Activated CD8-positive, alpha-beta memory T cell treated with anti-CD3 and anti-CD28 coated beads, Interleukin-2, amount 10 ng/mL, durations not matched to agents 7 days and 5 days (primary cell): Measurements from ENCODE around the gene NPW. TPM values are rescaled to one million over a fixed set of nuclear protein-coding genes. Genes with fewer than 3 reads are reported as not detected.

ENCODE experiments used
- ATAC-seq: fragments of 150-1000 bp; cut with Tn5 transposase; one replicate; pipeline ENCODE4 v1.10.0; 2021; ENCODE audit warnings: moderate library complexity
- CTCF ChIA-PET: fragments of 350-600 bp; sonication (Branson Sonifier 250); formaldehyde crosslinking; loops from one replicate; lab custom pipeline; 2021; ENCODE audit warnings: antibody characterized with exemption; lab: Charles Lee
- DNase-seq: peaks from one replicate; pipeline ENCODE4 v3.0.0-alpha.2; 2020
- H3K27ac Mint-ChIP-seq: one replicate; pipeline ENCODE4 v1.8.0; 2021; ENCODE audit warnings: mild to moderate bottlenecking, mixed read lengths
- H3K27me3 Mint-ChIP-seq: one replicate; pipeline ENCODE4 v1.8.0; 2021; ENCODE audit warnings: mixed read lengths
- H3K36me3 Mint-ChIP-seq: one replicate; pipeline ENCODE4 v1.8.0; 2021; ENCODE audit warnings: mild to moderate bottlenecking, mixed read lengths
- H3K4me1 Mint-ChIP-seq: one replicate; pipeline ENCODE4 v1.8.0; 2021; ENCODE audit warnings: mixed read lengths
- H3K4me3 Mint-ChIP-seq: one replicate; pipeline ENCODE4 v1.8.0; 2021; ENCODE audit warnings: mild to moderate bottlenecking, moderate library complexity, mixed read lengths
- H3K9me3 Mint-ChIP-seq: one replicate; pipeline ENCODE4 v1.8.0; 2022; ENCODE audit warnings: low read depth, mixed read lengths
- total RNA-seq, 2 experiments: library from RNA; stranded (reverse); gene quantifications; one replicate each; pipeline ENCODE4 v1.2.3, GENCODE V29; 2021

NPW gene
- total RNA-seq, 2 experiments from 2014 or later: 1.1 to 6.3 TPM

GRCh38 chr16:2056077-2056476 is 36.5 kb downstream of the NPW start:
- Mint-ChIP-seq H3K27ac (no peak overlapping the region), H3K36me3 (peaks cover 2% of the 10 kb centered on the region), H3K27me3 (no peaks in the 10 kb centered on the region), H3K4me3 (no peak overlapping the region), H3K4me1 (no peaks in the 10 kb centered on the region), H3K9me3 (no peaks in the 10 kb centered on the region)
- DNase-seq: no peak
- CTCF ChIA-PET: interaction anchor here (1.1 to 1.4 kb wide), 3 partner anchors 34 to 93 kb away, joined by 3 to 4 read pairs (median 3); no protein-coding TSS in a partner anchor
- ATAC-seq: no peak

GRCh38 chr16:2056681-2057407 is 37.3 kb downstream of the NPW start:
- Mint-ChIP-seq H3K27me3 (no peaks in the 10 kb centered on the region), H3K9me3 (no peaks in the 10 kb centered on the region)
- CTCF ChIA-PET: interaction anchor here (0.8 to 1.4 kb wide), 3 partner anchors 9 to 92 kb away, joined by 3 to 4 read pairs (median 3); partner anchors contain the start of genes NTHL1 and TSC2

GRCh38 chr16:2057438-2057837 is 37.9 kb downstream of the NPW start:
- H3K27me3 Mint-ChIP-seq: no peaks in the 10 kb centered on the region
- CTCF ChIA-PET: interaction anchor here (0.8 to 1.4 kb wide), 2 partner anchors 10 to 35 kb away, joined by 3 to 4 read pairs; partner anchors contain the start of genes NTHL1 and TSC2
- ATAC-seq (no peak), DNase-seq (no peak)
- no peak overlapping the region for H3K27ac Mint-ChIP-seq
- no peak overlapping the region for H3K4me3 Mint-ChIP-seq
- H3K4me1 Mint-ChIP-seq: no peaks in the 10 kb centered on the region
- no peaks in the 10 kb centered on the region for H3K9me3 Mint-ChIP-seq
- peaks cover 1% of the 10 kb centered on the region for H3K36me3 Mint-ChIP-seq

More at GRCh38 chr16:2056681-2057407, 37.3 kb downstream of the NPW start:
- no peak for ATAC-seq
- H3K36me3 Mint-ChIP-seq: peaks cover 1% of the 10 kb centered on the region
- no peak for DNase-seq
- no peaks in the 10 kb centered on the region for H3K4me1 Mint-ChIP-seq
- no peak overlapping the region for H3K27ac Mint-ChIP-seq
- H3K4me3 Mint-ChIP-seq: no peak overlapping the region

DNA sequence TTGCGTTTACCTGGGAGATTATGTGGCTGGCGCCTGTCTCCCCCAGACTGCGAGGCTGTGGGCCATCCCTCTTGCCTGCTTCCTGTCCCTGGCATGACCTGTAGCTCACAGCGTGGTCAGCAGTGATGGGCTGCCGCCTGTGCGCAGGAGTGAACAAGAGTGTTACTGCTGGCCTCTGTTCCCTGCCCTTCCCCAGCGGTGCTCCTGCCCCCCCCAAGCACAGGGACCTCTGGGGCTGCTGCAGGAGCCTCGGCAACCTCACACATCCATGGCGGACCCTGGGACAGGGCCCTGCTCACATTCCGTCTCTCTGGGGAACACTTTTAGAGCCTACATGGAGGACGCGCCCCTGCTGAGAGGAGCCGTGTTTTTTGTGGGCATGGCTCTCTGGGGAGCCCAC is 38.8 kb downstream of the NPW start:
- CTCF ChIA-PET: no interaction called here
- Mint-ChIP-seq H3K36me3 (peaks cover 1% of the 10 kb centered on the region), H3K27me3 (no peaks in the 10 kb centered on the region), H3K27ac (no peak overlapping the region), H3K4me3 (no peak overlapping the region), H3K9me3 (no peaks in the 10 kb centered on the region), H3K4me1 (no peaks in the 10 kb centered on the region)
- no peak for DNase-seq
- no peak for ATAC-seq

GRCh38 chr16:2058872-2059271 is 39.3 kb downstream of the NPW start:
- ATAC-seq (no peak), DNase-seq (no peak)
- Mint-ChIP-seq H3K4me3 (no peak overlapping the region), H3K27me3 (no peaks in the 10 kb centered on the region), H3K27ac (no peak overlapping the region), H3K4me1 (no peaks in the 10 kb centered on the region), H3K36me3 (peaks cover 1% of the 10 kb centered on the region), H3K9me3 (no peaks in the 10 kb centered on the region)
- CTCF ChIA-PET: no interaction called here

- CTCF ChIA-PET: no interaction called here
- H3K27me3 Mint-ChIP-seq: no peaks in the 10 kb centered on the region
- ATAC-seq (no peak), DNase-seq (no peak)
- no peak overlapping the region for H3K27ac Mint-ChIP-seq
- peaks cover 4% of the 10 kb centered on the region for H3K36me3 Mint-ChIP-seq
- H3K9me3 Mint-ChIP-seq: no peaks in the 10 kb centered on the region
- no peak overlapping the region for H3K4me3 Mint-ChIP-seq
- H3K4me1 Mint-ChIP-seq: peaks cover under 1% of the 10 kb centered on the region
These were observed 40.8 kb downstream of the NPW start for GRCh38 chr16:2060346-2060745.

GRCh38 chr16:2061023-2061422 is 41.4 kb downstream of the NPW start:
- ATAC-seq: no peak
- Mint-ChIP-seq H3K4me1 (peaks cover 6% of the 10 kb centered on the region), H3K9me3 (no peaks in the 10 kb centered on the region)

GRCh38 chr16:2061526-2061925 is 41.9 kb downstream of the NPW start:
- H3K9me3 Mint-ChIP-seq: no peaks in the 10 kb centered on the region

More at GRCh38 chr16:2061023-2061422, 41.4 kb downstream of the NPW start:
- Mint-ChIP-seq H3K27ac (no peak overlapping the region), H3K36me3 (peaks cover 8% of the 10 kb centered on the region), H3K4me3 (no peak overlapping the region), H3K27me3 (no peaks in the 10 kb centered on the region)
- CTCF ChIA-PET: no interaction called here
- no peak for DNase-seq

DNA sequence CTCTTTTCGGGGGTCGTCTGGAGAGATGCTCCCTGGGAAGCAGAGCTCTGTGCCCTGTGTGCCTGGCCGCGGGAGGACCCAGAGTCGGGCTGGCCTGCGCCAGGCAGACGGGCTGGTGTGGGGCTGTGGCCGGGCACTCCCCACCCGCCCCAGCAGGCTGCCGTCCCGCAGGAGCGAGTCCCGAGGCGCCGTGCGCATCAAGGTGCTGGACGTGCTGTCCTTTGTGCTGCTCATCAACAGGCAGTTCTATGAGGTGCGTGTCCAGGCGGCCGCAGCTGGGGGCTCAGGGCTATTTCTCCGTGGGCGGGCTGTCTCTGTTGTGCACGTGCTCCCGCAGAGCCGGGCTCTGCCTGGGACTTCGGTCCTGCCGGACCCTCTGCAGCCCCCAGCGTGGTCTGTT is 43.2 kb downstream of the NPW start:
- no peaks in the 10 kb centered on the region for H3K27me3 Mint-ChIP-seq

More at GRCh38 chr16:2061526-2061925, 41.9 kb downstream of the NPW start:
- no peak for DNase-seq
- Mint-ChIP-seq H3K4me1 (peaks cover 6% of the 10 kb centered on the region), H3K27me3 (no peaks in the 10 kb centered on the region), H3K4me3 (no peak overlapping the region), H3K36me3 (peaks cover 11% of the 10 kb centered on the region), H3K27ac (no peak overlapping the region)
- CTCF ChIA-PET: interaction anchor here (1.0 kb wide), 1 partner anchor 13 kb away, joined by 3 read pairs; the partner anchor contains the start of genes NTHL1 and TSC2
- ATAC-seq: no peak

DNA sequence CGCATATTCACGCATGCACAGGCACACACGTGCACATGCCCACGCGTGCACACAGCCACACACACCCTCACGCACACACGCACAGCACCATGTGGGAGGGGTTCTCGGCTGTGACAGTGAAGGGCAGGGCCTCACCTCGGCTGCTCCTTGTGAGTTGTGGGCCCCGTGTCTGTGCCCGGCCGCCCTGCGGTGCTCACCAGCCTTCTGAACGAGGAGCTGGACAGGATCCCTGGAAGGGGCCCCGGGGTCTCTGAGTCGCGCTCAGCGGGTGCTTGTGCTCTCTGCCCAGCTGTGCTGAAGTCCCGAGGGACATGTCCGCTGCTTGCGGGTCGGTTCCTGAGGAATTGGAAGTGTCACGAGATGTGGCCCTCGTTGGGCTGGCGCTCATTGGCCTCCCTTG is 44.3 kb downstream of the NPW start:
- no peak overlapping the region for H3K4me3 Mint-ChIP-seq
- no peak overlapping the region for H3K27ac Mint-ChIP-seq
- H3K27me3 Mint-ChIP-seq: no peaks in the 10 kb centered on the region
- H3K9me3 Mint-ChIP-seq: no peaks in the 10 kb centered on the region
- peaks cover 6% of the 10 kb centered on the region for H3K4me1 Mint-ChIP-seq
- CTCF ChIA-PET: no interaction called here
- no peak for ATAC-seq
- H3K36me3 Mint-ChIP-seq: peaks cover 20% of the 10 kb centered on the region
- DNase-seq: no peak

More for the DNA sequence above, 43.2 kb downstream of the NPW start:
- DNase-seq: no peak
- H3K9me3 Mint-ChIP-seq: no peaks in the 10 kb centered on the region
- CTCF ChIA-PET: no interaction called here
- no peak overlapping the region for H3K27ac Mint-ChIP-seq
- H3K4me3 Mint-ChIP-seq: no peak overlapping the region
- peaks cover 6% of the 10 kb centered on the region for H3K4me1 Mint-ChIP-seq
- no peak for ATAC-seq
- H3K36me3 Mint-ChIP-seq: peaks cover 15% of the 10 kb centered on the region

DNA sequence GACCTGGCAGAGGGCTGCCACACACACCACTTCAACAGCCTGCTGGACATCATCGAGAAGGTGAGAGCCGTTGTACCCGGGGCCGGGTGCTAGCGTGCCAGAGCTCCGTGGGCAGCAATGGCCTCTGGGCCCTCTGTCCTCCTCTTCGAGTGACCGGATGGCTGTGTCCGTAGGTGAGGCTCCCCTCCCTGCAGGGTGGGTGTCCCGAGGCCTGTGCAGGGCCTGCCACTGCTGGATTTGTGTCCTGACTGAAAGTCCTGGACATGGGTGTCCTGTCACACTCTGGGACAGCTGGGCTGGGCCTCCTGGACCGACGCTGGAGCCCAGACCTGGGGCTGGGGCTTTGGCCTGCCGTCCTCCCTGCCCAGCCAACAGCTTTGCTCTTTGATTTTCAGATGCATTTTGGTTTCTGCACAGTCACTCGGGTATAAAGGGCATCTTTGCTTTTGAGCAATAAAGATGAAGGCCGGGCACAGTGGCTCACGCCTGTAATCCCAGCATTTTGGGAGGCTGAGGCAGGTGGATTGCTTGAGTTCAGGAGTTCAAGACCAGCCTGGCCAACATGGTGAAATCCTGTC is 44.9 kb downstream of the NPW start:
- peaks cover 6% of the 10 kb centered on the region for H3K4me1 Mint-ChIP-seq
- H3K9me3 Mint-ChIP-seq: no peaks in the 10 kb centered on the region
- H3K36me3 Mint-ChIP-seq: peaks cover 22% of the 10 kb centered on the region
- H3K27ac Mint-ChIP-seq: no peak overlapping the region
- ATAC-seq: no peak
- H3K4me3 Mint-ChIP-seq: no peak overlapping the region
- DNase-seq: no peak
- no peaks in the 10 kb centered on the region for H3K27me3 Mint-ChIP-seq
- CTCF ChIA-PET: interaction anchor here (0.8 kb wide), 1 partner anchor 17 kb away, joined by 3 read pairs; the partner anchor contains the start of genes NTHL1 and TSC2

DNA sequence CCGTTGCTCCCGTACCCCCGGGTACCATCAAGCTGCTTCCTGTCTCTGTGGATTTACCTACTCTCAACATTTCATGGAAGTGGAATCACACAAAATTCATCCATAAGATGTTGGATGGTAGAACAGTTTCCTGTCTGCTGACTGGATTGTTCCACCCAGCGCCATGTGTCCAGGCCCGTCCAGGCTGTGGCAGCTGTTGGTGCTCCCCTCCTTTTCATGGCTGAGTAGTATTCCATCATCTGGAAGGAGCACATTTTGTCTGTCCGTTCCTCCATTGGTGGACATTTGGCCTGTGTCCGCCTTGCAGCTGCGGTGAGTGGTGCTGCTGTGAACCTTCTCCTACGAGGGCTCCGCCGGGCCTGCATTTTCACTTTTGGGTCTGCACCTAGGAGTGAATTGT is 46.6 kb downstream of the NPW start:
- no peak for ATAC-seq
- no peak overlapping the region for H3K27ac Mint-ChIP-seq
- no peaks in the 10 kb centered on the region for H3K27me3 Mint-ChIP-seq
- H3K36me3 Mint-ChIP-seq: peaks cover 25% of the 10 kb centered on the region
- CTCF ChIA-PET: no interaction called here
- no peak overlapping the region for H3K4me3 Mint-ChIP-seq
- no peaks in the 10 kb centered on the region for H3K9me3 Mint-ChIP-seq
- peaks cover 6% of the 10 kb centered on the region for H3K4me1 Mint-ChIP-seq
- DNase-seq: no peak
